Measurements from ENCODE around the gene ZNF467.

Gene ZNF467, protein sequence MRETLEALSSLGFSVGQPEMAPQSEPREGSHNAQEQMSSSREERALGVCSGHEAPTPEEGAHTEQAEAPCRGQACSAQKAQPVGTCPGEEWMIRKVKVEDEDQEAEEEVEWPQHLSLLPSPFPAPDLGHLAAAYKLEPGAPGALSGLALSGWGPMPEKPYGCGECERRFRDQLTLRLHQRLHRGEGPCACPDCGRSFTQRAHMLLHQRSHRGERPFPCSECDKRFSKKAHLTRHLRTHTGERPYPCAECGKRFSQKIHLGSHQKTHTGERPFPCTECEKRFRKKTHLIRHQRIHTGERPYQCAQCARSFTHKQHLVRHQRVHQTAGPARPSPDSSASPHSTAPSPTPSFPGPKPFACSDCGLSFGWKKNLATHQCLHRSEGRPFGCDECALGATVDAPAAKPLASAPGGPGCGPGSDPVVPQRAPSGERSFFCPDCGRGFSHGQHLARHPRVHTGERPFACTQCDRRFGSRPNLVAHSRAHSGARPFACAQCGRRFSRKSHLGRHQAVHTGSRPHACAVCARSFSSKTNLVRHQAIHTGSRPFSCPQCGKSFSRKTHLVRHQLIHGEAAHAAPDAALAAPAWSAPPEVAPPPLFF

DNA sequence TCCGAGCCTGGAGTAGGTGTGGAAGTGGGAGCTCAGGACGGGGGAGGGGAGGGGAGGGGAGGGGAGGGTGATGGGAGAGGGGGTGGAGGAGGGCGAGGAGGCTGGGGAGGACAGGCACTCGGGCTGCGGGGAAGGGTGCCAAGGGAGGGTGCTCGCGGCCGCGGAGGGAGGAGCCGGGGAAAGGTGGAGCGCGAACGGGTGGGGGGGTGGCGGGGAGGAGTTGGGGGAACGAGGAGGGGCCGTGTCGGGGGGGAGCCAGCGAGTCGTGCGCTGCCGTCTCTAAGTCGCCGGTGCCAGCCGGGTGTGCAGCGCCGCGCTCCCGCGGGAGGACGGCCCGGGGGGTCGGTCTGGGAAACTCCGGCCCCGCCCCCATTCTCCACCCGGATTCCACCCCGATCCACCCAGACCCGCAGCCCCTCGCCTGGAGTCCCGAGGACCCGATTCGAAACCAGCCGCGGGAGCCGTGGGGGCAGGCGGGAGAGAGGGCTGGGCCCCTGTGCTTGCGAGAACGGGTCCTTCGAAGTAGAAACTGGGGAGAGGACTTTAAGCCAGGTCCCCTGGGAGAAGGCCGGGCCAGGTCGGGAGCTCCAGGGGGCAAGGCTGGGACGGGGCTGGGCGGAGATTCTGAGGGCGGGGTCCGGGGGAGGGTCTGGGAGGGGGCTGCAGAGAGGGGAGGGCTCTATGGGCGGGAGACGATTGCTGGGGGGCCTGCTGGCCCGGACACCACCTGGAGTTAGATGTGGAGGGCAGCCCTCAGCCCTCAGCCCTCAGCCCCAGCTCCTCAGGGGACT, at the start of gene ZNF467:
ZNF467 (minus strand) TSS at position 143 of the 791 bp plus-strand sequence. CDS start 2,556 bp downstream, outside the sequence.
- TF ChIP-seq CTCF (IDR thresholded peaks at IDR 0.05; ENCODE audit: insufficient read depth, low read depth, low read length, missing control alignments): no peak
- H3K4me3 ChIP-seq (ENCODE audit: low read depth, low read length): peak within 1 kb of the TSS; percentile 67
- no peak for DNase-seq (ENCODE audit: low read depth)

- DNase-seq (ENCODE audit: low read depth): no peak
- TF ChIP-seq CTCF (IDR thresholded peaks at IDR 0.05; ENCODE audit: insufficient read depth, low read depth, low read length, missing control alignments): no peak
- H3K4me3 ChIP-seq (ENCODE audit: low read depth, low read length): no peak overlapping the region
These were observed 49.1 kb upstream of the ZNF467 start for GRCh38 chr7:149822353-149822943.

- DNase-seq (ENCODE audit: low read depth): no peak
- no peak overlapping the region for H3K4me3 ChIP-seq (ENCODE audit: low read depth, low read length)
- TF ChIP-seq CTCF (IDR thresholded peaks at IDR 0.05; ENCODE audit: insufficient read depth, low read depth, low read length, missing control alignments): no peak
These were observed 48.1 kb upstream of the ZNF467 start for GRCh38 chr7:149821191-149822148.

DNA sequence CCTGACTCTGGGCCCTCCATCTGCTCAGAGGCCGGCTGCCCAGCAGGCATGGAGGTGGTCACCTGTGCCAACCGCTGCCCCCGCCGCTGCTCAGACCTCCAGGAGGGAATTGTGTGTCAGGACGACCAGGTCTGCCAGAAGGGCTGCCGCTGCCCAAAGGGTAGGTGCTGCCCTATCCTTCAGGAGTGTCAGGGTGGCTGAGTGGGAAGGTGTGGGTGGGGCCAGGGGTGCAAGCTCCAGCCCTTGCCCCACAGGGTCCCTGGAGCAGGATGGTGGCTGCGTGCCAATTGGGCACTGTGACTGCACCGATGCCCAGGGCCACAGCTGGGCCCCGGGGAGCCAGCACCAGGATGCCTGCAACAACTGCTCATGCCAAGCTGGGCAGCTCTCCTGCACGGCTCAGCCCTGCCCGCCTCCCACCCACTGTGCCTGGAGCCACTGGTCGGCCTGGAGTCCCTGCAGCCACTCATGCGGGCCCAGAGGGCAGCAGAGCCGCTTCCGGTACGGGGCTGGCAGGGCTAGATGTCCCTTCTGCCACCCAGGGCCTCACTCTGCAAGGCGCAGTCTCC, 47.3 kb upstream of the ZNF467 start:
- TF ChIP-seq CTCF (IDR thresholded peaks at IDR 0.05; ENCODE audit: insufficient read depth, low read depth, low read length, missing control alignments): no peak
- H3K4me3 ChIP-seq (ENCODE audit: low read depth, low read length): no peak overlapping the region
- DNase-seq (ENCODE audit: low read depth): no peak

DNA sequence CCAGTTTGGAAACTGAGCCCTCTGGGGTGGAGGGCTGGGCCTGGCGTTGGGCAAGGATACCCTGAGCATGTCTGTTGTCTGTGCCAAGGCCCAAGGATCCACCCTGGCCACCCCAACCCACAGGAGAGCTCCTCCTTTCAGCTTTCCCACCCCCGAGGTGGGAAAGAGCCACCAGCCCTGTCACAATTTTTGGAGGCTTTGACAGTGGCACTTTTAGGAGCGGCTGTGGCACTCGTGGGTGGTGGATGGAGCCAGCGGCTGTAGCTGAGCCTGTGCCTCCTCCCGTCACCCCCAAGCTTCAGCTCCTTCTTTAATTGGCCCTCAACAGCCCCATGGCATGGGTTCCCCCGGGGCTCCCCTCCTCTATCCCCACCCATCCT, 46.6 kb upstream of the ZNF467 start:
- H3K4me3 ChIP-seq (ENCODE audit: low read depth, low read length): no peak overlapping the region
- TF ChIP-seq CTCF (IDR thresholded peaks at IDR 0.05; ENCODE audit: insufficient read depth, low read depth, low read length, missing control alignments): no peak
- DNase-seq (ENCODE audit: low read depth): no peak

All from GM12865 (cell line).